ENCODE data around the gene CCDC9B.

Gene CCDC9B

DNA sequence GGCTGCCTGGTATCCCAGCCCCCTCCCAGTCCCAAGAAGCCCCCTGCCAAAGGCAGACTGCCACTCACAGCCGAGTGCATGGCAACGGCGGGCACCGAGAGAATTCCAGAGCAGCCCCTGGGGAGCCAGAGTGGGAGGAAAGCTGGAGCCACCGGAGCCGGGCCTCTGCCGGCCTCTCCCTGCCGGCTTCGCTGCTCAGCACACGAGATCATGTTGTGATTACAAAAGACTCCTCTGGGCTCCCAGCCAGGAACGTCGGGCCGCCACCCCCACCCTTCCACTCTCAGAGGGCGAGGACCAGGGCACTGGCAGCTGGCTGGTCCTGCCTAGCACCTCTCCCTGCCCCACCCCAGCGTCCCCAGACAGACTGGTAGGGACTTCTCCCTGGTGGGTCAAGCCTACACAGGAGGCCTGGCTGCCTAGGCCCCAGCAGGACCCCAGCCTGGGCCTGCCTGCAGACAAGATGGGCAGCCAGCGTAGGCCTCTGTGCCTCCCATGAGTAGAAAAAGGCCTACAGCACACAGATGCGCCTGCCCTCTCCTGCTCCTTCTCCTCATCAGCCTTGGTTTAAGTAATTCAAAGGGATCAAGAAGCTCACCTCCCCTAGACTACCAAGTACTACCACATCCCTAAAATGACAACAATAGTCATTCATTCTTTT lies at the start of gene CCDC9B:
TSS of gene CCDC9B (minus strand) at position 200 of the 661 bp plus-strand sequence. CDS start at position 80, 120 bp downstream.
- DNase-seq, result peak; percentile 23 to 44

DNA sequence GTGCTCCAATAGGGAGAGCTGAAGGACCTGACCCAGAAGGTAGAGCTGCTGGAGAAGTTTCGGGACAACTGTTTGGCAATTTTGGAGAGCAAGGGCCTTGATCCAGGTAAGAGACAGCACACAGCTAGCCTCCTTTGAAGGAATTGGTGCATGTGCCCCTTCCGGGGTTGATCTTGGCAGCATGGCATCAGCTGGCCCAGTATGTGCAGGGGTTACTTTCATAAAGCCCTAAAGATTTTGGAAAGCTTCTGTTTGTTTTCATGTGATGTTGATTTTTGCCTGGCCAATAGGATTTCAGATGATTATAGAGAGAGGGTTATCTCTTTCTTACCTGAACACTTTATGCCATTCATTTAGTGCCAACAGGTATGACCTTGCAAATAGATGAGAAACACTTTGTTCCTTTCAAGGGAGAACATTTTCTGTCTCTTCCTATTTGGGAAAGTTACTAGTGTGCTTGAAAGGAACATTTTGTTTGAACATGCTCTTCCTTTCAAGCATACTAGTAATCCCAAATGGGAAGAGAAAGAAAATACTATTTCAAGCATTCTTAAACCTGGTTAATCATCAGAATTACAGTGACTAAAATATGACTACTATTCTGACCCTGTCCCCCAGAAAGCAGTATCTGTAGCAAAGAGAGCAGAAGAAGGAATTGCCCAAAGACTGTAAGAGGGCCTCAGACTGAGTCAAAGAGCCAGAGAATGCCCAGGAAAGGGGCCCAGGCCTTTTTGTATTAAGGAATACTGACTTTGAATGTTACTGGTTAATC lies 49.3 kb upstream of the CCDC9B start:
- DNase-seq, result no peak

DNA sequence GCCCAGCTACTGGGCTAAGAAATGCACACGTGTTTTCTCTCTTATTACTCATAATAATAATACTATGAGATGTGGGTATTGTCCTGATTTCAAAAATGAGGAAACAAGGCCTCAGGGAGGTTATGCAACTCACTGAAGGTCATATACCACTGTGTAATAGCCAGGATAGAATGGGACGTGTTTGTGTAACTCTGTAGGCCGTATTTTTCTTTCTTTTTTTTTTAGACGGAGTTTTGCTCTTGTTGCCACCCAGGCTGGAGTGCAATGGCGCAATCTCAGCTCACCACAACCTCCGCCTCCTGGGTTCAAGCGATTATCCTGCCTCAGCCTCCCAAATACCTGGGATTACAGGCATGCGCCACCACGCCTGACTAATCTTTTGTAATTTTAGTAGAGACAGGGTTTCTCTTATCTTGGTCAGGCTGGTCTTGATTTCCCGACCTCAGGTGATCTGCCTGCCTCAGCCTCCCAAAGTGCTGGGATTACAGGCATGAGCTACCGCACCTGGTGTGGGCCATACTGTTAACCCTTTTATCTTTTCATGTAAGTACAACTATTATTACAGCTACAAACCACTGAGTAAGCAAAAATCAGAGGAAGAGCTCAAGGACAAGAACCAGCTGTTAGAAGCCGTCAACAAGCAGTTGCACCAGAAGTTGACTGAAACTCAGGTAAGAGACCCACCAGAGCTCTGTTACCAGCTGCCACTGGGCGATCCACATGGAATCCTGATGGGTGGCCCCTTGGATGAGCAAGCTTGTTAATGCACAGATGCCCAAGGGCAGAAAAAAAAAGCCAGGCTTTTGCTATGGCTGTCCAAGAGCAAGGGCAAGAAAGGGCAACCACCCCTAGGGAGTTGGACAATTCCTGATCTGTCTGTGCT lies 48.4 kb upstream of the CCDC9B start:
- no peak for DNase-seq

DNA sequence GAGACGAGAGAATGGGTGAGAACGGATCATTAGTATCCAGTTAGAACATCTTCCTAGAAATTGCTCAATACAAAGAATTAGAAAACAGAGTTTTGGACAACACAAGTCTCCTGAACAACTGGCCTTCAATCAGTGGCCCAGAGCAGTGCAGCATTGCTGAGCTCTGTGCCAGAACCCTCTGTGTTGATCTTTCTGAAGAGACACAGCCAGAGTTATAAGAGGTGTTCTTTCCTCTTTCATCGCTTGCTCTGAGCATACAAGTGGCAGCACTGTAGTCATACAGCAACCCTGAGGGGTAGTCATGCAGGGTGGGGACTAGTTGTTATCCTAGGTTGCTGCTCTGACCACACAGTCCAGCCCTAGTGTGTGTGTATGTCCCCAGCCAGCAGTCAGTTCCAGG lies 45.7 kb upstream of the CCDC9B start:
- no peak for DNase-seq

DNA sequence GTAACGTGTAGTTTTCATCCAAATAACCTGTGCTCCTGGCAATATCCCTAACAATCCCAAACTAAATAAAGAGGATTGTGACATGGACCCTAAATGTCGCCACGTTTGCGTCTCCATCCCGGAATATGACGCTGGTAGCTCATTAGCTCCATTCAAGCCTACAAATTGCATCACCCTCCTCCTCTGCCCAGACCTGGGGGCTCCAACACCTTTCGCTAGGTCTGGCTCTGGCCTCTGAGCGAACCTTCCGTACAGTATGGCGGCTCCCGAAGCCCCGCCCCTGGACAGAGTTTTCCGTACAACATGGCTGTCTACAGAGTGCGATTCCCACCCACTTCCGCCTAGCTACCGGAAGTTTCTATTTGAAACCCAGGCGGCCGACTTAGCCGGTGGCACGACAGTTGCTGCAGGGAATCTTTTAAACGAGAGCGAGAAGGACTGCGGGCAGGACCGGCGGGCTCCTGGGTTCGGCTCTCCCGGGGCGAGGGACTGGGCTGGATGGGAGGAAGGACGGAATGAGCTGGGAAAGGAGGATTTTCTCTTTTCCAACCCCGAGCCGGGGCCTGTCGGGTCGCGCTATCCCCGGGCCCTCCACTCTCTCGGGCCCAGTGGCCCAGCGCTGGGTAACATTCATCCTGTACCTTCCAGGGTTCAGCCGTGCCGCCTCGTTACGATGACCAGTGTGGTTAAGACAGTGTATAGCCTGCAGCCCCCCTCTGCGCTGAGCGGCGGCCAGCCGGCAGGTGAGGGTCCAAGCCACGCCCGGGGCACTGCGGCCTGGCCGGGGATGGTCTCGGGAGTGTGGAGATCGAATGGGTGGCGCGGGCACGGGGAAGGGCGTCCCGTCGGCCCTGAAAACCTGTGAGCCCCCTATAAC lies 42.1 kb upstream of the CCDC9B start, which contains the start of gene KNSTRN:
TSS of gene KNSTRN (plus strand) at position 142 of the 877 bp plus-strand sequence. CDS start at position 257, 115 bp downstream.
- DNase-seq, result peak; percentile 53 to 78

DNA sequence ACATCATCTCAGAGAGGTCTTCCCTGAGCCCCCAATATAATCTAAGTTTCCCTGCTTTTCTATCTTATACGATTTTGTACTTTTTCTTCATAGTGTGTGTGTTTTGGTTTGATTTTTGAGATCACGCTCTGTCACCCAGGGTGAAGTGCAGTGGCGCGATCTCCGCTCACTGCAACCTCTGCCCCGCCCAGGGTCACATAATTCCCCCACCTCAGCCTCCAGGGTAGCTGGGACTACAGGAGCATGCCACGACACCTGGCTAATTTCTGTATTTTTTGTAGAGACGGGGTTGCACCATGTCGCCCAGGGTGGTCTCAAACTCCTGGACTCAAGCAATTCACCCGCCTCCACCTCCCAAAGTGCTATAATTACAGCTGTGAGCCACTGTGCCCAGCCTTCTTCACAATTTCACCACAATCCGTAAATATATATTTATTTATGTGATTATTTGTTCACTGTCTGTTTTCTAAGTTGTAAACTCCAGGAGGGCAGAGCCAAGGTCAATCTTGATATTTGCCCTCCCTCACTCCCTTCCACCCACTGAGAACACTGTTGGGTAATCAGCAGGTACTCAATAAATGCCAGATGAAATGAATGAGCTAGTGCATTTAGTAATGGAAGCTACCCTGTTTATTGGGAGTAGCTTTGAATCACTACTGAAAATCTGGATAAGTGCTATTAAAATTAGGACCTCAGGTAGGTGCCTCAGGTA lies 41.2 kb upstream of the CCDC9B start:
- no peak for DNase-seq

DNA sequence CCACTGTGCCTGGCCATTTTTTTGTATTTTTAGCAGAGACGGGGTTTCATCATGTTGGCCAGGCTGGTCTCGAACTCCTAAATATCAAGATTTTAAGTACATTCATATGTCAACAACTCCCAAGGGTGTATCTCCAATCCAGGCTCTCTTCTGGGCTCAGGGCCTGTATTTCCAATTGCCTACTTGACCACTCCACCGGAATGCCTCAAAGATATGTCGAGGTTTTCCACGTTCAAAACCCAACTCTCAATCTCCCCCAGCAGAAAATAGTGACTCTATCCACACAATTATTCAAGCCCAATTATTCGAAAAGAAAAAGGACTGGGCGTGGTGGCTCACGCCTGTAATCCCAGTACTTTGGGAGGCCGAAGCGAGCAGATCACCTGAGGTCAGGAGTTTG lies 39.9 kb upstream of the CCDC9B start:
- DNase-seq, result no peak

DNA sequence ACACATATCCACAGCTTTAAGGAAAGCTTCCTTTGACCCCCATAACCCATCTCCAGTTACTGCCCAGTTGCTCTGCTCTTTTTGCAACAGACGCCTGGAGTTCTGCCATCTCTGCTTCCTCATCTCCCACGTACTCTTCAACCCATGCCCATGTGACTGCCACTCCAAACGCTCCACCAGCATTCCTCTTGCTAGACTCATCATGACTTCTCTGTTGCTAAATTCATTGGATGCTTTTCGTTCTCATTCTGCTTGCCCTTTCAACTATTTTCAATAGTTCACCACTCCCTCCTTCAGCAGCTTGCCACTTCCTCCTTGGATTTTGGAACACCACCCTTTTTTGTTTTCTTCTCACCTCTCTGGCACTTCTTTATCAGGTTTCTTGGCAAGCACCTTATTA lies 39.1 kb upstream of the CCDC9B start:
- no peak for DNase-seq

DNA sequence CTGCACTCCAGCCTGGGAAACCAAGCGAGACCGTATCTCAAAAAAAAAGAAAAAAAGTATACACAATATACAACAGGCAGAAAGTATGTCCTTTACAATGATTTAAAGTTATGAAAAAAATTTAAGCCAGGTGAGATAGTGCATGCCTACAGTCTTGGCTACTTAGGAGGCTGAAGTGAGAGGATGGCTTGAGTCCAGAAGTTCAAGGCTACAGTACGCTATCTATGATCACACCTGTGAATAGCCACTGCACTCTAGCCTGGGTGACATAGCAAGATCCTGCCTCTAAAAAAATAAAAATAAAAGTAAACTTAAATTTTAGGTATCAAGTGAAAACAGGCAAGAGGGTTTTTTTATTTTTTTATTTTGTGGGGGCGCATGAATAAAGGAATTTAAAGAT lies 38.6 kb upstream of the CCDC9B start:
- no peak for DNase-seq

DNA sequence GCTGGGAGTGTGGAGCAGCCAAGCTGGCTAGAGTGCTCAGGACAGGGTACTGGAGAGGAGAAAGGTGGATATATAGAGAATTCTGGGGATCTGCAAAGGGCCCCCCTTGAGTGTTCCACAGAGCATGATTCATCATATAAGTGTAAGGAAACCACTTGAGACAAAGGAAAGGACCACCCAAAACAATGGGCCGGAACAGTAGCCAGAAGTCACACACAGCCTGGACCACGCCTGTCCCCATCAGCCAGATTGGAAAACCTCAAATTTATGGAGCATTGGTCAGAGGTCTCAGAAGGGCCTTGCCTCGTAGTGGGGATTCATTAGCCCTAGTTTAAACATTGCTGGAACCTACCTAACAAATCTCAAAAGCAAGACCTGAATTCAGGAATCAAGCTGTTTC lies 36.9 kb upstream of the CCDC9B start:
- no peak for DNase-seq

DNA sequence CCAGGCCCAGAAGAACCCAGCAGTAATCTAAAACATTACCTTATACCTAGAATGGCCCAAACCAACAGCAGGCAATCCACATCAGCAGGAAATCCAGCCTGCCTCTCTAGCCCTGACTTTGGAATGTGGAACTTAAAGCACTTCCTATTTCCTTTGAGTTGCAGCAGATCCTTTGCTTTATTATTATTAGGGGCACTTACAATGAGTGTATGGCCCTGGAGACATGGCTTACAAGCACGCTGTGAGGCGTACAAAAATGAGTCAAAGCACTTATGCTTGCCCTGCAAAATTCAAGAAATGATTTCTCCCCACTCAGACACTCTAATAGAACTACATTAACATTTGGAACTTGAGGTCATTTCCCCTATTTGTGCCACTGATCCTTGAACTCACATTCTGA lies 32.2 kb upstream of the CCDC9B start:
- no peak for DNase-seq

DNA sequence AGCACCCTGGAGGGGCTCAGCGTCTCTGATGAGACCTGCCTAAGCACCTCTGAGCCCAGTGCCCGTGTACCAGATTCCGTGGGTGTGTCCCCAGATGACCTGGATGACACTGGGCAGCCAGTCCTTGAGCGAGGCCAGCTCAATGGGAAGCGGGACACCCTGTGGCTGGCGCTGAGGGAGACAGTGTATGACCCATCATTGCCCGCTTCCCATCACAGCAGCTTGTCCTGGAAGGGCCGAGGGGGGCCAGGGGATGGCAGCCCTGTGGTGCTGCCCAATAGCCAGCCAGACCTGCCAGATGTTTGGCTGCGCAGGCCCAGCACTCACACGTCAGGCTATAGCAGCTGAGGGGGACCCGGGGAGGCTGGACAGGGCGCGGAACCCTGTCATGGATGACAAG lies 29.2 kb upstream of the CCDC9B start:
- no peak for DNase-seq

DNA sequence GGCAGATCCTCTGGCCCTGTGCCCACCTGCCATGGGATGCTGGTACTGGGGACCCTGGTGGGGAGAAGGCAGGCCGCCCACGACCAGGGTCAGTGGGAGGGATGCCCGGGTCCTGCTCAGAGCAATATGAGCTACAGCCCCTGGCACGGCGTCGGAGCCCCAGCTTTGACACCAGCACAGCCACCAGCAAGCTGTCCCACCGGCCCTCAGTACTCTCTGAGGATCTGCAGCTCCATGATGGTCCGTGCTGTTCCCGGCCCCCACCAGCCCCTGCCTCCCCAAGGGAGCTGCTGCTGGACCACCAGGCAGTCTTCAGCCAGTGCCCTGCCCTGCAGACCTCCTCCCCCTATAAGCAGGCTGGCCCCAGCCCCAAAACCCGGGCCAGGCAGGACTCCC lies 28.7 kb upstream of the CCDC9B start:
- DNase-seq, result no peak

DNA sequence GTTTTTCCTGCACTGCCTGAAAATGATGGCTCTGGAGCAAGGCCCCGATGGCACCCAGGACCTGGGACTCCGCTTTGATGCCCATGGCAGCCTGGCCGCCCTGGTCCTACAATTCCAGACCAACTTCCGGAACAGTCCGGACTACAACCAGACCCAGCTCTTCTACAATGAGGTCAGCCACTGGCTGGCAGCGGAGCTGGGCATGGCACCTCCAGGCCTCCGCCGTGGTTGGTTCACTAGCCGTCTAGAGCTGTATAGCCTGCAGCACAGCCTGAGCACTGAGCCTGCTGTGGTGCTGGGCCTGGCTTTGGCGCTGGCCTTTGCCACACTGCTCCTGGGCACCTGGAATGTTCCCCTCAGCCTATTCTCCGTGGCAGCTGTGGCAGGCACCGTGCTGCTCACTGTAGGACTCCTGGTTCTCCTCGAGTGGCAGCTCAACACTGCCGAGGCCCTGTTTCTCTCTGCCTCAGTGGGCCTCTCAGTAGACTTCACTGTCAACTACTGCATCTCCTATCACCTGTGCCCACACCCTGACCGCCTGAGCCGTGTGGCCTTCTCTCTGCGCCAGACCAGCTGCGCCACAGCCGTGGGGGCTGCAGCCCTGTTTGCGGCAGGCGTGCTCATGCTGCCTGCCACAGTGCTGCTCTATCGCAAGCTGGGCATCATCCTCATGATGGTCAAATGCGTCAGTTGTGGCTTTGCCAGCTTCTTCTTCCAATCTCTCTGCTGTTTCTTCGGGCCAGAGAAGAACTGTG lies 28.2 kb upstream of the CCDC9B start:
- no peak for DNase-seq

DNA sequence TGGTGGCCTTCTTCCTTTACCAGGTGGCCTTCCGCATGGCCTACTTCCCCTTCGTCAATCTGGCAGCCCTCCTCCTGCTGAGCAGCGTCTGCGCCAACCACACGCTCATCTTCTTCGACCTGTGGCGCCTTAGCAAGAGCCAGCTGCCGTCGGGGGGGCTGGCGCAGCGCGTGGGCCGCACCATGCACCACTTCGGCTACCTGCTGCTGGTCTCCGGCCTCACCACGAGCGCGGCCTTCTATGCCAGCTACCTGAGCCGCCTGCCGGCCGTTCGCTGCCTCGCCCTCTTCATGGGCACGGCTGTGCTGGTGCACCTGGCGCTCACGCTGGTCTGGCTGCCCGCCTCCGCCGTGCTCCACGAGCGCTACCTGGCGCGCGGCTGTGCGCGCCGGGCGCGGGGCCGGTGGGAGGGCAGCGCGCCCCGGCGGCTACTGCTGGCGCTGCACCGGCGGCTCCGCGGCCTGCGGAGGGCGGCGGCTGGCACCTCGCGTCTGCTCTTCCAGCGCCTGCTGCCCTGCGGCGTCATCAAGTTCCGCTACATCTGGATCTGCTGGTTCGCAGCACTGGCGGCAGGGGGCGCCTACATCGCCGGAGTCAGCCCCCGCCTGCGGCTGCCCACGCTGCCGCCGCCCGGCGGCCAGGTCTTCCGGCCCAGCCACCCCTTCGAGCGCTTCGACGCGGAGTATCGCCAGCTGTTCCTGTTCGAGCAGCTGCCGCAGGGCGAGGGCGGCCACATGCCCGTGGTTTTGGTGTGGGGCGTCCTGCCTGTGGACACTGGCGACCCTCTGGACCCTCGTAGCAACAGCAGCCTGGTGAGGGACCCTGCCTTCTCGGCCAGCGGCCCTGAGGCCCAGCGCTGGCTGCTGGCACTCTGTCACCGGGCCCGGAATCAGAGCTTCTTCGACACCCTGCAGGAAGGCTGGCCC lies 27.2 kb upstream of the CCDC9B start:
- peak; percentile 32 to 83 for DNase-seq

DNA sequence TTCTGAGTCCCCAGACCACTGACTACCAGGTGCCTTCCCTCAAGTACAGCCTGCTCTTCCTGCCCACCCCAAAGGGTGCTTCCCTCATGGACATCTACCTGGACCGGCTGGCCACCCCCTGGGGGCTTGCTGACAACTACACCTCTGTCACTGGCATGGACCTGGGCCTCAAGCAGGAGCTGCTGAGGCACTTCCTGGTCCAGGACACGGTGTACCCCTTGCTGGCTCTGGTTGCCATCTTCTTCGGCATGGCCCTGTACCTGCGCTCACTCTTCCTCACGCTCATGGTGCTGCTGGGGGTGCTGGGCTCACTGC lies 26.6 kb upstream of the CCDC9B start:
- no peak for DNase-seq

DNA sequence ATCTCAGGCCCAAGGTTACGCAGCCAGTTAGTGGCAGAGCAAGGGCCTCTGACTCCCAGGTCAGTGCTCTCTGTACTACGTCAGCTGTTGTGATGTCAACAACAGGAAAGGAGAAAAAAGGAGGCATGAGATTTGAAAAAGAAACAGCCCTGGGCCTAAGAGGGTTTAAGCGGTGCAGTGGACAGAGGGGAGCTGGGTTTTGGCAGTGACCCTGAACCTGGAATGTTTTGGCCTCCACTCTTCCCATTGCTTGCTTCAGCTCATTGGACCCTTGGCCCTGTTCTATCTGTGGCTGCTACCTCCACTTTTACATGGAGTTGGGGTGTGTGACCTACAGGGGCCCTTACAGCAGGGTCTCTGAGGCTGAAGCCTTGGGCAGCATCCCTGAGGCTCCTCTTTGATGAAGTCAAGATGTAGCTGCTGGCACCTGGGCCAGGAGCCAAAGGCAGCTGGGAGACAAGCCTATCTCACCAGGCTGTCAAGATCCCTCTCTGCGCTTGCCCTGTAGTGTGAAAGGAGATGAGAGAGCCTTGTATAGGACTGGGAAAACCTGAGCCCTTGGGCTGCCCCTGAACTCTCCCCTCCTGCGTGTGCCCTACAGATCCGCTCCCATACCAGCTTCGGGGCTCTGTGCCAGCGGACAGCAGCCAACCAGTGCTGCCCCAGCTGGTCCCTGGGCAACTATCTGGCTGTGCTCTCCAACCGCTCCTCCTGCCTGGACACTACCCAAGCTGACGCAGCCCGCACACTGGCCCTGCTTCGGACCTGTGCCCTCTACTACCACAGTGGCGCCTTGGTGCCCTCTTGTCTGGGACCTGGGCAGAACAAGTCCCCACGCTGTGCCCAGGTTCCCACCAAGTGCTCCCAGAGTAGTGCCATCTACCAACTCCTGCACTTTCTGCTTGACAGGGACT lies 26.0 kb upstream of the CCDC9B start:
- DNase-seq, result no peak

DNA sequence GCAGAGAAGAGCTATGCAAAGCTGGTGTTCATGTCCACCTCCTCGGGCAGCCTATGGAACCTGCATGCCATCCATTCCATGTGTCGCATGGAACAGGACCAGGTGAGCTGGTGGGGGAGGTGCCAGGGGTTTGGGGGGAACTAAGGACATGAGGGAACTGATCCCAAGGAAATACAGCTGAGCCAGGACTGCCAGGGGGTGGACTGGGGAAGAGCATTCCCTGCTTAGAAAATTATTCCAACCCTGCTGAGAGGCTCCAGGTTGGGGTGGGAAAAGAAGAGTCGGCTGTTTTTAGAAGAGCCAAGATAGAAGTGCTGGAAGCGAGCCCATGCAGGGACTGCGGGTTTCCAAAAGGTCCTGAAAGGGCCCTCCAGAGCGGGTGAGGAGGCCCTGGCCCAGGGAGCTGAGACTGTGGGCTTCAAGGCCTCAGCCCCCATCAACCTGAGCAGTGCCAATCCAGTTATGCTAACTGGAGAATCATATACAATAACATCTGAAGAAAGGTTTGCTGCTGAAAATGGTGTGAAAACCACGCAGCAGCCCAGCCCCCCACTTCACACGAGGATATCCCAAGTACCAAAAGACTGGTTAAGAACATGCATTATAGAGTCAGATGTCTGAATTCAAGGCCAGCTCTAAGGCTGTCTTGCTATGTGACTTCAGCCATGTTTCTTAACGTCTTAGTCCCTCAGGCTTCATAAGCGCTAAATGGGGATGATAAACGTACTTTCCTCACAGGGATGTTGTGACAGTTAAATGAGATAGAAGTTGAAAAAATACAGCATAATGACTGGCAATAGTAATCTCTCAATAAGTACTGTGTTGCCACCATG lies 25.1 kb upstream of the CCDC9B start:
- DNase-seq, result no peak
